GM21390 (cell line): ENCODE measurements around the gene SLC35F3.
A peak's percentile ranks its signal among the peaks of the same experiment; 100 is the strongest.

Experiments used
- ATAC-seq: cut with Tn5 transposase; IDR thresholded peaks from one replicate; pipeline ENCODE4 v1.9.1; 2021; ENCODE audit not compliant: unreplicated experiment

Gene SLC35F3

DNA sequence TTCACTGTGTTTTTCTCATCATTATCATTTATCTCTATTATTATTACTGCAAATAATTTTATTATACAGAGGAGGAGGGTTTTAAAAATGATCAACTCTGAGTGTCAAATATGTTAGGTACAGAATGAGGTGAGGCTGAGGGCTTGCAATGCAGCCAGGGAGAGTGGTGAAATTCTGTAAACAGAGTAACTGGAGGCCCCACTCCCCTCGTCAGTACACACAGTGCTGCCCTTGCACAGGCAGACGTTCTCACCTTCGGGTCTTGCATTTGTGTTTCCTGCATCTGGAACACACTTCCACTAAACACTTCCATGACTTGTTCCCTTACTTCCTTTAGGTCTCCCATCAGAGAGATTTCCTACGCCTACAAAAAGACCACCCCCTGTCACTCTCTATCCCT, 444.5 kb downstream of the SLC35F3 start:
- no peak for ATAC-seq

DNA sequence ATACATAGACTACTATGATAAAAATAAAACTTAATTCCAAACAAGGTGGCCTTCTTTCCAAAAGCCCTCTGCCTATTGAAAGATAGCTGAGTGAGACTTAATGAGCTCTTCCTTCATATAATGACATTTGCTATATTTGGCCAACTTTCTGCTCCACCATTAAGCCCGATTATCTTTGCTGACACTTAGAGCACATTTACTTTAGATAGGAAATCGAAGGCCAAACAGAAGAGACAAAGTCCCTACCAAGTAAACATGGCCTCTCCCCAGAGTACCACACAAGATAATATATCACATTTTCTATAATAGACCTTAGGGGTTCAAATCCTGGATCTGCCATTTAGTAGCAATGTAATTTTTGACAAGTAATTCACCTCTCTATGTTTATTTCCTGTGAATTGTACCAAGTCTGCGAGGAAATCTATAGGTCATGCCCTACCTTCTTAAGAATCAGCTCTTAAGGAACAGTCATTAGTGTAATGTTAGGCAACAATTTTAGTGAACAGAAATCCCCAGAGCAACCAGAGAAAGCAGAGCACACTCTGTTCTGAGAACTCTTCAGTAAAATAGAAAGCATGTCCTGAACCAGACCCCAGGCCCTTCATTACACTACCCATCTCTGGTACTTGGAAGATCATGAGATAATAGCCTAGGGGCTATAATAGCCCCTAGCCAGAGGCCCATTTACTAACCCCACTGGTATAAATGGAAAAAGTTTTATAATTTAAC, 451.5 kb downstream of the SLC35F3 start:
- no peak for ATAC-seq

DNA sequence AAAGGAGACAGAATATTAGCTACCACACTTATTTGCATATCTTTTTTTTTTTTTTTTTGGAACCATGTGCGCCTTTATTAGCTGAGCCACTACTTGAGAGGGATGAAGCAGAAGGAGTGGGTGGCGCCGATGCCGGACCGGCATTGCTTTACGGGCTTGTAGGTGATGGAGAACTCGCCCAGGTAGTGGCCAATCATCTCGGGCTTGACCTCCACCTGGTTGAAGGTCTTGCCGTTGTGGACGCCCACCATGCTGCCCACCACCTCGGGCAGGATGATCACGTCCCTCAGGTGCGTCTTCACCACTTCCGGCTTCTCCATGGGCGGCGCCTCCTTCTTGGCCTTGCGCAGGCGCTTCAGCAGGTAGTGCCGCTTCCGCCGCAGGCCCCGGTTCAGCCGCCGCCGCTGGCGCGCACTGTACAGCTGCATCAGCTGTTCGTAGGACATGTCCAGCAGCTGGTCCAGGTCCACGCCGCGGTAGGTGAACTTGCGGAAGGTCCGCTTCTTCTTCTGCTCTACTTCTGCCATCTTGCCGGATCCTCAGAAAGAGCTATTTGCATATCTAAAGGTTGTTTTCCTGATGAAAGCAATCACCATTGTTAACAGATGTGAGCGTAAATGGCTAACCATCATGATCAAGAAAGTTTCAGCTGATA, 452.3 kb downstream of the SLC35F3 start:
- peak; percentile 80 for ATAC-seq

DNA sequence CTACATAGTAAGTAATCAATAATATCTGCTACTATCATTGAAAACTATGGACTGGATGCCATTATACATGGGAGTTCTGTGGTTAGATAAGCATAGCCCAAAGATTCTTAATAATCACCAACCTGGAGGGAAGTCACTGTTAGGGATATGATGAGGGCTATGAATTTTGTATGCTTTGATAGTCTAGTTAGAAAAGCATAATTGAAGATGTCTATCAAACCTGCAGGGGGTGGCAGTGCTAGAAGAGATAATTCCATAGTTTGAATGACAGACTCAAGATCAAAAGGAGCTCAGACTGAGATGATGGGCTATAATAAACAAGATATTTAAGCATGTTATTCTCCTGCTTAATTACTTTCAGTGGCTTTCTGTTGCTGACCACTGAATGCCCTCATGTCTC, 453.4 kb downstream of the SLC35F3 start:
- no peak for ATAC-seq

DNA sequence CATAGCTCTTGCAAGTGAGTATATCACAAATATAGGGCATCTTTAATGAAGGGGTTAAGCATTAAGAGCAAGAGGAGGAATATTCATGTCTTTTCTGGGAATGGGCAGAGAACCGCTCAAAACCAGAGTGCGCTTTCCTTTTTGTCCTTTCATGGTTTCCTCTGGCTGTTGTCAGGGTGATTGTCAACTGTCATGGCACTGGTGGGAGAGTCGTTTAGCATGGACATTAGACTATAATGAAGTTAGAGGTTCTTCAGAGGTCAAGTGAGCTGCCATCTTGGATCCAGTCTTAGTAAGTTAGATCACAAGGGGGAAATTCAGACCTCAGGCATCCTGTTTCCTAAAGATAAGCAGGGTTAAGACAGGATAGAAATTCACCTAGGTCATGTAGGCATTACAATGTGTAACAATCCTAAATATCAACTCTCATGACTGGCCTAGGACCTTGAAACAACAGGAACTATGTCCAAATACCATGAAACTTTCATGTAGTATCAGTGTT, 456.7 kb downstream of the SLC35F3 start:
- no peak for ATAC-seq

DNA sequence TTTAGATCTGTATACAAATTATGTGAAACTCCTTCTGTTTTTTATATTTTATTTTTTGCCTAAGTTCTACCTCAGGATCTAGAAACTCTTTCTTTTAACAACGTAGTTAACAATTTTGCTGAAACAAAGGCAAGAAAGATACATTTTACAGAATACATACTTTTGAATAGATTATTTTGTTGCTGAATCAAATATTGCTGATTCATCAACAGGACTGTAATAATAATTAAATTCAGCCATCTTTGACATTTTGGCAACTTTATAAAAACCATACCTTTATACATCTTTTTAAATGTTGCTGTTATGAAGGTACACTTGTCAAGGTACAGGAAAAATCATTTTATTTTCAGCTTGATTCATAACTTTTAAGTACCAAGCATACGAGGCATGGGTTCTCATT, 458.1 kb downstream of the SLC35F3 start:
- no peak for ATAC-seq

DNA sequence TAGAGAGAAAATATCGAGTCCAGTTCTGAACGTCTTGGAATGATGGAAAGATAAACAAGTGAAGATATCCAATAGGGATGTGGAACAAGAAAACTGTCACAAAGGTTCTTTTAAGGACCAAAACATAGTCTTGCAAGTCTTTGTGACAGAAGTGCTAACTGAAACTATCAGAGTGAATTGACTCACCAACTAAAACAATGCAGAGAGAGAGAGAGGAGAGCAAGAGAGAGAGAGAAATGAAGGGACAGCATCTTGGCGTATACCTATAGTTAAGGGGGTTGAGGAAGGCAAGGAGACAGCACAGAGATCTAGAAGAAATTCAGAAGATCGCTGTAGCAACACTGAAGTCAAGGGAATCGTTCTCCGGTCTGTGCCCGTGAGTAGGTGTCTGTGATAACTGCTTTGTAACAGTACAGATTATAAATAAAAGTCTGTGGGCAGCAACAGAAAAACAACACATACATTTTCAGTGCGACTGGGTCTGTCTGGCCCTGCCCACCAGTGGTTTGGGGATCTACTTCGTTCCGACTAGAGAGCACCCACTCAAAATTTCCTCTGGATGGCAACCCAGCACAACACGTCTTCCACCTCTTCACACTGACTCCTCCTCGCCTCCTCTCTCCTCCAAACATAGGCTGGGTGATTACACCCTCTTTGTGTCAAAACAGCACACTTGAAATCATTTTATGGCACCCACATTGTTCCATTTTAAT, 464.0 kb downstream of the SLC35F3 start:
- no peak for ATAC-seq

DNA sequence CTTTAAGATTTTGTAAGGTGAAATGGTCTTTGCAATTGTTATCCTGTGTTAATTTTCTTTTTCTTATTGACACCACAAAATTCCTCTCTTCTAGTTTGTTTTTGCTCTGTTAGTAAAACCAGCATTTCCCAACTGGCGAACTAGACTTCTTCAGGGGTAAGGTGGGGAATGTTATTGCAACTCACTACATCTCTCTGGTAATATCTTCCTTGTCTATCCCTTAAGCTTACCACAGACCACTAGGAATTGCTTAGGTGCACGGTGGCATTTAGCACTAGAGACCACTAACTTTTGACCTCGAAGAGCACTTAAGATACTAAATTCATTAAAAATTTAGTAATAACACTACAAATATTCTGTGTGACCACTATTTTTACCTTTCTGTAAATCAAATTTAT, 464.6 kb downstream of the SLC35F3 start:
- no peak for ATAC-seq

DNA sequence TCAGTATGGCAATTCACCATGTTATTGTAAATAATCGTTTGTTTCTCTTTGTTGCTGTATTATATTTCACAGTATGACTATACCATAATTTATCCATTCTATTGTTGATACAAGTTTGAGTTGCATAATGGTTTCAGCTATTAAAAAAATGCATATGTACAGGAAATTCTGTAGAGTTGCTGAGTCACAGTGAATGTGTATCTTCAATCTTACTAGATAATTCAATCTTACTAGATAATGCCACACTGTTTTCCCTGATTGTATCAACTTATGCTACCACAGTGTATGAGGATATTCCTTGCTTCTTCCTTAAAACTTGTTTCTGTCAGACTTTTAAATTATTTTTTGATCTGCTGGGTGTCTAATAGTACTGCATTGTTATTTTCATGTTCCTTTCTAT, 465.3 kb downstream of the SLC35F3 start:
- no peak for ATAC-seq

DNA sequence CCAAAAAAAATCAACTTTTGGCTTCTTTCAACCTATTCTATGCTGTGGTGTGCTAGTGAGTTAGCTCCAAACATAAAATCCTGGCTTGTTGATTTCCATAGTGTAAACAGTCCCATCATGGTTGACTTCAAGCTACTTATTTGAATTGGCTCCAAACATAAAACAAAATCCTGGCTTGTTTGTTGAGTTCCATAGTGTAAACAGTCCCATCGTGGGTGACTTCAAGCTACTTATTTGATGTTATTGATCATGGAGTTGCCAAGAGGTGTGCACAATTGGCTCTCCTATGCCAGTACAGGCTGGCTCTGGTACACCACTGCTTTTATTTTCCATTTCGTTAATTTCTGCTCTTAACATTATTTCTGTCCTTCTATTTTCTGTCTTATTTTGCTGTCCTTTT, 466.9 kb downstream of the SLC35F3 start:
- no peak for ATAC-seq

DNA sequence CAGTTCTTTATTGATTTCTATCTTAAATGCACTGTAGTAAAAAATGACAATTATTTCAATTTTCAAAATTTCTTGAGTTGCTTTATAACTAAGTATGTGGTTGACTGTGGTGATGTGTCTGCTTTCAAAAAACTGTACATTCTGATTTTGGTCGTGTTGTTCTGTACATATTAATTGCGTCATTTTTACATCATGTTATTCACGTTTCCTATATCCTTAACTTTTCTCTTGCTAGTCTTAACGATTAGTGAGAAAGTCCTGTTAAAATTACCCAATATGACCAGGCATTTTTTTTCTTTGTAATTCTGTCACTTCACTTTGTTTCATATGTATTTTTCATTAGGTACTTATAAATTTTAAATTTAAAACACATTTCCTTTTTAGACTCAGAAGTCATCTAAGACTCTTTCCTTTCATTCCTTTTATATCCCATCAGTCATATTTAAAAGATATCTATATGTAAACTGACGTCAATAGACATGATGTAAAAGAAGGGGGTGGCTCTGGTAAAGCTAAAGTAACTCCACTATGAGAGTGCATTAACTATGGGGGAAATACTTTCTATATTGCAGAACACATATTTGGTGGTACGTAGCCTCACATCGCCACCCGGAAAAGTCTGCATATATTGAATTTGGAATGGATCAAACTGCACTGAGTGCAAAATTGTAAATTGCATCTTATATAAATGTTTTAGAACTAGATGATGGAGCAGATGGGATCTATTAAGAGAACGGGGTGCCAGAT, 467.7 kb downstream of the SLC35F3 start:
- no peak for ATAC-seq

DNA sequence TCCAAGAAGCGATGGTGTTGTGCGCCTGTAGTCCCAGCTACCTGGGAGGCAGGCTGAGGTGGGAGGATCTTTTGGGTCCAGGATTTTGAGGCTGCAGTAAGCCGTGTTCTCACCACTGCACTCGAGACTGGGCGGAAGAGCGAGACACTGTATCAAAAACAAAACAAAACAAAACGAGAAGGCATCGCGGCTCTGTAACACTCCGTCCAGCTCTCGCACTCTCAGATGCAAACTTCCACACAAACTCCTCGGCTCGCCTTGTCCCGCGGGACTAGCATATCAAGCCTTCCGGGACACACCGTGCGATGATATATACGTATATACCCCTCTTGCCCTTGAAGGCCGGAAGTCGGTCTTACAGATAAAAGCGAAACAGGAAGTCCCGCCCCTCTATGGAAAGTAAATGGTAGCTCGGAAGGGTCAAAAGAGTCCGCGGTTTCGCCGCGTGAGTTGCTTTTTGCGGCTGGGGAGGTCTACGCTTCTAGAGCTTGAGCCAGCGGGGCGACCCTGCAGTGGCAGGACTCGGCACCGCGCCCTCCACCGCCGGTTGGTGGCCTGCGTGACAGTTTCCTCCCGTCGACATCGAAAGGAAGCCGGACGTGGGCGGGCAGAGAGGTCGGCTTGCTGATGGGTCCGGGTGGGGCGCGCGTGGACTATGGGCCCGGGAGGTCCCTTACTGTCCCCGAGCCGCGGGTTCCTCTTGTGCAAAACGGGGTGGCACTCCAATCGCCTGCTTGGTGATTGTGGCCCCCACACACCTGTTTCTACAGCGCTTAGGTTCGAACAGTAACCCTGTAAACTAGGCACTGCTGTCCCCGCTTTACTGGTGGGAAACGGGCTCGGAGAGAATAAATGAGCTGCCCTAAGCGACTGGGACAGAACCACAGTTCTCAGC, 468.8 kb downstream of the SLC35F3 start, which contains the start of gene COA6:
Gene COA6 (plus strand): TSS at position 393 of the 895 bp plus-strand sequence. CDS start 11 bp downstream, at position 404.
- ATAC-seq = peak; percentile 94

DNA sequence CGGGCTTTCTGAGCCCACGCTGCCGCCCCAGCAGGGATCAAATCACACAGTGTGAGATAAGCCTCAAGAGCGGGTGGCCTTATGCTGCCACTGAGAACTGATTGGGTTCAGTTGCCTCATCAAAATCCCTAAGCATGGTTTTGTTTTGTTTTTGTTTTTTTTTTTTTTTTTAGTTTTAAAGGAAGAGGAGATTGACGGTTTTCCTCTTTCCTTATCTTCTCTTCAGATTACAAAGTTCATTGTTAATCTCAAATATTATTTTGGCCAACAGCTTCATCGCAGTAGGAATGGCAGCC, 469.4 kb downstream of the SLC35F3 start:
- ATAC-seq = peak; percentile 13
